ENCODE measurements around the gene SPANXN1. TPM values are rescaled to one million over a fixed set of nuclear protein-coding genes. Genes with fewer than 3 reads are reported as not detected.
"Not testable (repeated sequence)": the region's sequence is repeated elsewhere in the genome, so short reads cannot be mapped to it uniquely, and the experiment has no call there.

Gene SPANXN1, protein sequence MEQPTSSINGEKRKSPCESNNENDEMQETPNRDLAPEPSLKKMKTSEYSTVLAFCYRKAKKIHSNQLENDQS
- total RNA-seq = not detected
- long read RNA-seq = 0 reads

DNA sequence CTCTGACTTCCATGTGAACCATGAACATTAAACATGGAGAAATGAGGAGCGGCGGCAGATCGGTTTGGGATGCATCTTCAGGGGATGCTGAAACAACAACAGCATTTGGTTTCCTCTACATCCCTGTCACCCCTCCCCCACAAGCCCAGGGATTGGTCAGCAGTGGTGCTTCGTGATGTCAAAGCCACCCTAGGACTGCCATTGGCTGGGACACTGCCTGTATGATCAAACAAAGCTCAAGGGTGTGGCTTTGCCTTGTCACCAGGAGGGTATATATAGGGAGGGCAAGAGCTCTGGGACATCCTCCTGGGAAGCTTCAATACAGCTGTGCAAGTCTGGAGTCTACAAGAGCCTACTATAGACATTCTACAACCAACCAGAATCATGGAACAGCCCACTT, at the start of gene SPANXN1:
Gene SPANXN1 (plus strand): TSS at position 301 of the 400 bp plus-strand sequence. CDS start 84 bp downstream, at position 385.
- not testable (repeated sequence) for DNase-seq (ENCODE audit: low spot score)

DNA sequence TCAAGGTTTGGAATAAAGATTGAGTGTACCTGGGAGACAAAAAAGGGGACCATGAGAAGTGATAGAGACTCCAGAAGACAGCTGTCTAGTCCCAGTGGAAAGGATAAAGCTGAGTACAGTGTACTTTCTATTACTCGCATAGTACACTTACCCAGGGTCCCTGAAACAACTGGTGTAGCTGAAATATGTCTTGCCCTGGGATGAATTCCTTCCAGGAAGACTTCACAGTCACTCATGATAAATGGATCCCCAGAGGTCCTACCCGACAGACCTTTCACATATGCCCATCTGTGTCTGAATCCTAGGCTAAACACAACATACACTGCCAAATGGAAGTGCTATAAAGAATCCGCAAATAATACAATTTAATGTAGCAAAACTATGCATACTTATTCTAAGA, 48.2 kb upstream of the SPANXN1 start:
- DNase-seq (ENCODE audit: low spot score) = no peak

DNA sequence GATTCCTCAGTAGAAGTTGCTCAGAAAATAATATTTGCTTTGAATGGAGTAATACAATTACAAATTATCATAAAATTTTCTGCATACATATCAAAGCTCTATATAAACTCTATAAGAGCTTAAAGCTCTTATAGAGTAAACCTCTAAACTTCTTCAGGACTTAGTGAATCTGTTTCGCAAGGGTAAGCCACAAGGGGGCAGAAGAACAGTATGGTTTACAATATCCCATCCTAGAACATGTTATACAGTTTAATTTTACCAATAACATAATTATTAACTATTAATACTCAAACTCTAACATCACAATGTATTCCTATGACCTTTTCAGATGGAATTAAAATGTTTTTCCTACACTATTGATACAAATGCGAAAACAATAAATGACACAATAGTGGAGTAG, 33.8 kb upstream of the SPANXN1 start:
- no peak for DNase-seq (ENCODE audit: low spot score)

DNA sequence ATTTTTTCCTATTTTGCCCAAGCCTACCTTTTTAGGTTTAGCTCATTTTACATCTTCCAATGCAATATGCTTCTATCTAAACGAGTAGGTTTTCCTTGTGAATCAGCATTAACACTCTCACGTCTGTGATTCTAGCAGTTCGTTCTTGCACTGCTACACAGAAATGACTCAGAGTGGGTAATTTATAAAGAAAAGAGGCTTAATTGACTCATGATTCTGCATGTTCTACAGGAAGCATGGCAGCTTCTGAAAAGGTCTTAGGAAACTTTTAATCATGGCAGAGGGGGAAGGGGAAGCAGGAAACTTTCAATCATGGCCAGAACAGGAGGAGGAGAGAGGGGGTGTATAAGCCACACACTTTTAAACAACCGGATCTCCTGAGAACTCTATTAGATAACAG, 44.9 kb downstream of the SPANXN1 start:
- no peak for DNase-seq (ENCODE audit: low spot score)

All from mesenteric fat pad (tissue), 1 donor.